GM12878 (cell line): ENCODE measurements around the gene DUOXA2.

ENCODE experiments used
- EGR1 ChIP-seq, 2 experiments: IDR thresholded peaks; 1 replicate in 1 of 2; 2 replicates in 1 of 2; pipeline ENCODE4 v1.6.1; 2011 to 2012; ENCODE audit warnings: low read depth in 2 of 2, low read length in 2 of 2, borderline replicate concordance in 1 of 2, mild to moderate bottlenecking in 1 of 2, moderate library complexity in 1 of 2
- ESRRA ChIP-seq: IDR thresholded peaks from 2 replicates; pipeline ENCODE4 v1.6.1; 2012; ENCODE audit warnings: mild to moderate bottlenecking, low read length, improper control_type of control experiment
- POLR2AphosphoS5 ChIP-seq: IDR thresholded peaks from 2 replicates; pipeline ENCODE4 v1.6.1; 2011; ENCODE audit warnings: mild to moderate bottlenecking, low read length, inconsistent platforms
- TF ChIP-seq, protein P1 (sequence below): fragments of 450-650 bp; formaldehyde crosslinking; IDR thresholded peaks from 2 replicates; pipeline ENCODE4 v1.5.0; 2022; ENCODE audit warnings: mild to moderate bottlenecking, missing genetic modification characterization
- TF ChIP-seq, protein P2 (sequence below): IDR thresholded peaks from 2 replicates; pipeline ENCODE4 v1.6.1; 2012; ENCODE audit warnings: low read depth, low read length, improper control_type of control experiment
- TF ChIP-seq, protein P3 (sequence below): IDR thresholded peaks from 2 replicates; pipeline ENCODE4 v1.6.1; 2011; ENCODE audit warnings: low read depth, mild to moderate bottlenecking, low read length, moderate library complexity, borderline replicate concordance; ENCODE audit errors: extremely low read depth
- TF ChIP-seq, protein P4 (sequence below): IDR thresholded peaks from 2 replicates; pipeline ENCODE4 v1.6.1; 2012; ENCODE audit warnings: low read length, inconsistent platforms
- TF ChIP-seq, protein P5 (sequence below), 3 experiments: IDR thresholded peaks in 2 of 3; conservative IDR thresholded peaks in 1 of 3; 2 replicates each; pipeline ENCODE4 v1.5.1; 2011; ENCODE audit warnings: low read depth in 3 of 3, low read length in 3 of 3, mild to moderate bottlenecking in 3 of 3, control low read depth in 2 of 3, moderate library complexity in 2 of 3, inconsistent platforms in 1 of 3, mixed read lengths in 1 of 3; ENCODE audit not compliant: control insufficient read depth in 2 of 3, insufficient read depth in 1 of 3; ENCODE audit errors: extremely low read depth in 1 of 3
- TF ChIP-seq, protein P6 (sequence below): IDR thresholded peaks from 2 replicates; pipeline ENCODE4 v1.6.1; 2011; ENCODE audit warnings: borderline replicate concordance, low read depth, mild to moderate bottlenecking, moderate library complexity, mixed read lengths, low read length; ENCODE audit not compliant: insufficient read depth; ENCODE audit errors: extremely low read length

DNA sequence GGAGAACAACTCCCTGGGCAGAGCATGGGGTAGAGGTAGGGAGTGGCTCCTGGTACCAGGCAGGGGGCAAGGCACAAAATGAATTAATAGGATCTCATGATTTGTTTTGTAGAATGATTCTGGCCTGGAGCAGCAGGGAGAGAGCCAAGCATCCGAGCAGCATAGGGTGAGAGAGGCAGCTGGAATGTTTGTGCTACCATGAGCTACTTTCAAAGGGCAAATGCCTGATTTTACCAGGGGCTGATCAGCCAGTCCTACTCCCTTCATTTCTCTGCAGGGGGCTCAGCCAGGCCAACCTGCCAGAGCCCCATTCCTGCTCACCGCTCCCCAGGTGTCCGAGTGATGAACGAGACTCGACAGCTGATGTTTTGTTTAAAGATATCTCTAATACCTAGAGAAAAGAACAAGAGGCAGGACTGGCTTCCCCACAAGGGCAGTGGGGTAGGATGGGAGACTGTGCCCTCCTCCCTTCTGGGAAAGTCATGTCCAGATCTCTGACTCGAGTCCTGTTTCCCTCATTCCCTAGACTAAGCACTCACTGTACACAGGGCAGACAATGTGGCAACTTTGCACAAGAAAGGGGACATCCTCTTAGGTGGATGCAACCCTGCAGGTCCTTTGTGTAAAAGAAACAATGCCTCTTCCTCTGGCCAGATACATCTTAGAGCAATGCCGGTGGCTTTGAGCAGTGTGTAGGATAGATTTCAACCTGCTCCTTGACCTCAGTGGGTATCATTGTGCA is 13.1 kb upstream of the DUOXA2 start:
- TF ChIP-seq POLR2AphosphoS5, result no peak
- TF ChIP-seq, protein P1, sequence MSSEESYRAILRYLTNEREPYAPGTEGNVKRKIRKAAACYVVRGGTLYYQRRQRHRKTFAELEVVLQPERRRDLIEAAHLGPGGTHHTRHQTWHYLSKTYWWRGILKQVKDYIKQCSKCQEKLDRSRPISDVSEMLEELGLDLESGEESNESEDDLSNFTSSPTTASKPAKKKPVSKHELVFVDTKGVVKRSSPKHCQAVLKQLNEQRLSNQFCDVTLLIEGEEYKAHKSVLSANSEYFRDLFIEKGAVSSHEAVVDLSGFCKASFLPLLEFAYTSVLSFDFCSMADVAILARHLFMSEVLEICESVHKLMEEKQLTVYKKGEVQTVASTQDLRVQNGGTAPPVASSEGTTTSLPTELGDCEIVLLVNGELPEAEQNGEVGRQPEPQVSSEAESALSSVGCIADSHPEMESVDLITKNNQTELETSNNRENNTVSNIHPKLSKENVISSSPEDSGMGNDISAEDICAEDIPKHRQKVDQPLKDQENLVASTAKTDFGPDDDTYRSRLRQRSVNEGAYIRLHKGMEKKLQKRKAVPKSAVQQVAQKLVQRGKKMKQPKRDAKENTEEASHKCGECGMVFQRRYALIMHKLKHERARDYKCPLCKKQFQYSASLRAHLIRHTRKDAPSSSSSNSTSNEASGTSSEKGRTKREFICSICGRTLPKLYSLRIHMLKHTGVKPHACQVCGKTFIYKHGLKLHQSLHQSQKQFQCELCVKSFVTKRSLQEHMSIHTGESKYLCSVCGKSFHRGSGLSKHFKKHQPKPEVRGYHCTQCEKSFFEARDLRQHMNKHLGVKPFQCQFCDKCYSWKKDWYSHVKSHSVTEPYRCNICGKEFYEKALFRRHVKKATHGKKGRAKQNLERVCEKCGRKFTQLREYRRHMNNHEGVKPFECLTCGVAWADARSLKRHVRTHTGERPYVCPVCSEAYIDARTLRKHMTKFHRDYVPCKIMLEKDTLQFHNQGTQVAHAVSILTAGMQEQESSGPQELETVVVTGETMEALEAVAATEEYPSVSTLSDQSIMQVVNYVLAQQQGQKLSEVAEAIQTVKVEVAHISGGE (CRISPR knock-in tag), result no peak
- no peak for TF ChIP-seq ESRRA
- TF ChIP-seq, protein P2, sequence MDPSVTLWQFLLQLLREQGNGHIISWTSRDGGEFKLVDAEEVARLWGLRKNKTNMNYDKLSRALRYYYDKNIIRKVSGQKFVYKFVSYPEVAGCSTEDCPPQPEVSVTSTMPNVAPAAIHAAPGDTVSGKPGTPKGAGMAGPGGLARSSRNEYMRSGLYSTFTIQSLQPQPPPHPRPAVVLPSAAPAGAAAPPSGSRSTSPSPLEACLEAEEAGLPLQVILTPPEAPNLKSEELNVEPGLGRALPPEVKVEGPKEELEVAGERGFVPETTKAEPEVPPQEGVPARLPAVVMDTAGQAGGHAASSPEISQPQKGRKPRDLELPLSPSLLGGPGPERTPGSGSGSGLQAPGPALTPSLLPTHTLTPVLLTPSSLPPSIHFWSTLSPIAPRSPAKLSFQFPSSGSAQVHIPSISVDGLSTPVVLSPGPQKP, result no peak
- TF ChIP-seq EGR1 (IDR thresholded peaks at IDR 0.05; ENCODE audit: borderline replicate concordance in 1 of 2, low read depth in 2 of 2, low read length in 2 of 2), result no peak
- TF ChIP-seq, protein P3, sequence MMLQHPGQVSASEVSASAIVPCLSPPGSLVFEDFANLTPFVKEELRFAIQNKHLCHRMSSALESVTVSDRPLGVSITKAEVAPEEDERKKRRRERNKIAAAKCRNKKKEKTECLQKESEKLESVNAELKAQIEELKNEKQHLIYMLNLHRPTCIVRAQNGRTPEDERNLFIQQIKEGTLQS, result no peak
- TF ChIP-seq, protein P4, sequence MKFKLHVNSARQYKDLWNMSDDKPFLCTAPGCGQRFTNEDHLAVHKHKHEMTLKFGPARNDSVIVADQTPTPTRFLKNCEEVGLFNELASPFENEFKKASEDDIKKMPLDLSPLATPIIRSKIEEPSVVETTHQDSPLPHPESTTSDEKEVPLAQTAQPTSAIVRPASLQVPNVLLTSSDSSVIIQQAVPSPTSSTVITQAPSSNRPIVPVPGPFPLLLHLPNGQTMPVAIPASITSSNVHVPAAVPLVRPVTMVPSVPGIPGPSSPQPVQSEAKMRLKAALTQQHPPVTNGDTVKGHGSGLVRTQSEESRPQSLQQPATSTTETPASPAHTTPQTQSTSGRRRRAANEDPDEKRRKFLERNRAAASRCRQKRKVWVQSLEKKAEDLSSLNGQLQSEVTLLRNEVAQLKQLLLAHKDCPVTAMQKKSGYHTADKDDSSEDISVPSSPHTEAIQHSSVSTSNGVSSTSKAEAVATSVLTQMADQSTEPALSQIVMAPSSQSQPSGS, result no peak
- TF ChIP-seq, protein P5, sequence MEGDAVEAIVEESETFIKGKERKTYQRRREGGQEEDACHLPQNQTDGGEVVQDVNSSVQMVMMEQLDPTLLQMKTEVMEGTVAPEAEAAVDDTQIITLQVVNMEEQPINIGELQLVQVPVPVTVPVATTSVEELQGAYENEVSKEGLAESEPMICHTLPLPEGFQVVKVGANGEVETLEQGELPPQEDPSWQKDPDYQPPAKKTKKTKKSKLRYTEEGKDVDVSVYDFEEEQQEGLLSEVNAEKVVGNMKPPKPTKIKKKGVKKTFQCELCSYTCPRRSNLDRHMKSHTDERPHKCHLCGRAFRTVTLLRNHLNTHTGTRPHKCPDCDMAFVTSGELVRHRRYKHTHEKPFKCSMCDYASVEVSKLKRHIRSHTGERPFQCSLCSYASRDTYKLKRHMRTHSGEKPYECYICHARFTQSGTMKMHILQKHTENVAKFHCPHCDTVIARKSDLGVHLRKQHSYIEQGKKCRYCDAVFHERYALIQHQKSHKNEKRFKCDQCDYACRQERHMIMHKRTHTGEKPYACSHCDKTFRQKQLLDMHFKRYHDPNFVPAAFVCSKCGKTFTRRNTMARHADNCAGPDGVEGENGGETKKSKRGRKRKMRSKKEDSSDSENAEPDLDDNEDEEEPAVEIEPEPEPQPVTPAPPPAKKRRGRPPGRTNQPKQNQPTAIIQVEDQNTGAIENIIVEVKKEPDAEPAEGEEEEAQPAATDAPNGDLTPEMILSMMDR (IDR thresholded peaks at IDR 0.05 in 2 of 3, conservative IDR thresholded peaks at IDR 0.05 in 1 of 3; ENCODE audit: control insufficient read depth in 2 of 3, extremely low read depth in 1 of 3, insufficient read depth in 1 of 3, low read depth in 3 of 3, low read length in 3 of 3), result no peak
- TF ChIP-seq, protein P6, sequence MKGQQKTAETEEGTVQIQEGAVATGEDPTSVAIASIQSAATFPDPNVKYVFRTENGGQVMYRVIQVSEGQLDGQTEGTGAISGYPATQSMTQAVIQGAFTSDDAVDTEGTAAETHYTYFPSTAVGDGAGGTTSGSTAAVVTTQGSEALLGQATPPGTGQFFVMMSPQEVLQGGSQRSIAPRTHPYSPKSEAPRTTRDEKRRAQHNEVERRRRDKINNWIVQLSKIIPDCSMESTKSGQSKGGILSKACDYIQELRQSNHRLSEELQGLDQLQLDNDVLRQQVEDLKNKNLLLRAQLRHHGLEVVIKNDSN, result no peak
